Measurements from ENCODE around the gene ATP6V1B1.

Gene ATP6V1B1

GRCh38 chr2:70927138-70927537 is 8.6 kb upstream of the ATP6V1B1 start:
- DNase-seq (ENCODE audit: low read depth), result no peak

DNA sequence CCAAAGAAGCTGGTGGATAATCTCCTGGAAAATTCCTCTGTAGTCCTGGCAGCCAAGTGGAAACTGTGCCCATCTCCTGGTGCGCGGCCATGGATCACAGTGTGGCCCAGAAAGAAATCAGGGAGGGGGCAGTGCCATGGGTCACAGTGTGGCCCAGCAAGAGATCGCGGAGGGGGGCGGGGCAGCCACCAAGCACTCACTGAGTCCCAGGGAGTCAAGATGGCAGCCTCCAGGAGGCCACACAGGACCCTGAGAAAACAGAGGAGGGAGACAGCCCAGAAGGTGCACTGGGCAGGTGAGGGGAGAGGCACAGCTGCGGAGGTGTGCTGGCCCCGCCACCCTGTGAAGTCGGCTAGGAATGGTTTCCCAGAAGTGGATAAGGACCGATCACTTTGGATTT is 8.1 kb upstream of the ATP6V1B1 start:
- no peak for DNase-seq (ENCODE audit: low read depth)

DNA sequence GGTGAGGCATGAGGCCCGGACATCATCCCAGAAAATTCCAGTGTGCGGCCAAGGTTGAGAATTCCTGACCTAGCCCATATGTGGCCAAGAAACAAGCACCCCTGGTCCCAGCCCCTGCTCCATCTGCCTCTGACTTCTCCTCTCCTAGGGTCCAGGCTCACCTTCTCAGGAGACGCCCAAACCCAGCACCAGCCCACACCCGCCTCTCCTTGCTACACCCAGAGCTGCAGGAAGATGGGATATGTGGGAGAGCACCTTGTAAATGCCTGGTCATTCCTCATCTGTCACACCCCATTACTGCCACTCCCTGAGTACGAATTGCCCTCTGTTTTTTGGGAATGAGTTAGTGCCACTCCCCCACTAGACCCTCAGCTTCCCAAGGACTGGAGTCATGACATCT is 7.3 kb upstream of the ATP6V1B1 start:
- no peak for DNase-seq (ENCODE audit: low read depth)

DNA sequence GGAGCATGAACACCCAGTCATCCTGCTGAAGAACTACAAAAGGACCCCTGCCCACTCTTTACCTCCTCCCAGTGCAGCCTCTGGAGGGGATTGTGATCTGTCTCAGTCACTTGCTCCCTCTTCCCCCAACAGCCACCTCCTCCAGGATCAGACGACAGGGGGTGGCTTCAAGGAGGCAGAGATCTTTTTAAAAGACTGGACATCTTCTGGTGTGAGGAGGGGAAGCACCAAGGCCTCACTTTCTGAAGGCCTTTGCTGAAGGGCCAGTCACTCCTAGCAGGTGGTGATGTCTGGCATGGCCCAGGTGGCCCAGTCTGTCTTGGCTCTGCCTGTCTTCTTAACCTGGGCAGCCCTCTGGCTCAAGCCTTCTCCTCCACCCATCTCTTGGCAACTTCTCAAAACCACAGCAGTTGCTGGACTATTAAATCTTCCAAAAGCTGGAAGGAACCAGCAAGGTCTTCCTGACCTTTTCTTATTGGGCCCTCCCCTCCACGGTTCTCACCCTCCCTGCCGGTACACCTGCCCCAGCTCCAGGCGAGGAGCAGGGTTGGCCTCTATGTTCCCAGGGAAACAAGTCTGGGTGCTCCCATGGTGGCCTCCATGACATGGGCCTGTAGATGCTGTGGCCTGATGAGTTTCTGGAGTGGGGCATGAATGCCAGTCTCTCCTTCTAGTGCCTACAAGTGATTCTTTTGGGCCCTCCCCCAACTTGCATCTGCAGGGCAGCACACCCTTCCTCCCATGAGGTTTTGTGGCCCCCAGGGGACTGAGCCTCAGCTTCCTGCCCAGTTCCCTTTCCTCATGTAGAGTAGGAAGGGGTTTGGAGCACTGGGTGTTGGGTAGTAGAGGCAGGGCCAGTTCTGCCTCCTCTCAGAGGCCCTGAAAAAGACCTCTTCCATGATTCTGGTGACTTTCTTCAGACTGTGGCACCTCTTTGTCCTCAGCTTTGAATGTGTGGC is 5.0 kb upstream of the ATP6V1B1 start:
- no peak for DNase-seq (ENCODE audit: low read depth)

- DNase-seq (ENCODE audit: low read depth), result no peak
Observed at GRCh38 chr2:70931376-70932000, 4.2 kb upstream of the ATP6V1B1 start.

- DNase-seq (ENCODE audit: low read depth), result no peak
Observed at GRCh38 chr2:70932631-70933230, 3.0 kb upstream of the ATP6V1B1 start.

GRCh38 chr2:70934981-70935380 is 719 bp upstream of the ATP6V1B1 start:
- no peak for DNase-seq (ENCODE audit: low read depth)

GRCh38 chr2:70936165-70936978 is 672 bp downstream of the ATP6V1B1 start:
- DNase-seq (ENCODE audit: low read depth), result no peak

- no peak for DNase-seq (ENCODE audit: low read depth)
Observed at GRCh38 chr2:70936979-70937811, 1.5 kb downstream of the ATP6V1B1 start.

GRCh38 chr2:70937866-70938585 is 2.3 kb downstream of the ATP6V1B1 start:
- no peak for DNase-seq (ENCODE audit: low read depth)

- no peak for DNase-seq (ENCODE audit: low read depth)
Observed at GRCh38 chr2:70938586-70938950, 2.9 kb downstream of the ATP6V1B1 start.

DNA sequence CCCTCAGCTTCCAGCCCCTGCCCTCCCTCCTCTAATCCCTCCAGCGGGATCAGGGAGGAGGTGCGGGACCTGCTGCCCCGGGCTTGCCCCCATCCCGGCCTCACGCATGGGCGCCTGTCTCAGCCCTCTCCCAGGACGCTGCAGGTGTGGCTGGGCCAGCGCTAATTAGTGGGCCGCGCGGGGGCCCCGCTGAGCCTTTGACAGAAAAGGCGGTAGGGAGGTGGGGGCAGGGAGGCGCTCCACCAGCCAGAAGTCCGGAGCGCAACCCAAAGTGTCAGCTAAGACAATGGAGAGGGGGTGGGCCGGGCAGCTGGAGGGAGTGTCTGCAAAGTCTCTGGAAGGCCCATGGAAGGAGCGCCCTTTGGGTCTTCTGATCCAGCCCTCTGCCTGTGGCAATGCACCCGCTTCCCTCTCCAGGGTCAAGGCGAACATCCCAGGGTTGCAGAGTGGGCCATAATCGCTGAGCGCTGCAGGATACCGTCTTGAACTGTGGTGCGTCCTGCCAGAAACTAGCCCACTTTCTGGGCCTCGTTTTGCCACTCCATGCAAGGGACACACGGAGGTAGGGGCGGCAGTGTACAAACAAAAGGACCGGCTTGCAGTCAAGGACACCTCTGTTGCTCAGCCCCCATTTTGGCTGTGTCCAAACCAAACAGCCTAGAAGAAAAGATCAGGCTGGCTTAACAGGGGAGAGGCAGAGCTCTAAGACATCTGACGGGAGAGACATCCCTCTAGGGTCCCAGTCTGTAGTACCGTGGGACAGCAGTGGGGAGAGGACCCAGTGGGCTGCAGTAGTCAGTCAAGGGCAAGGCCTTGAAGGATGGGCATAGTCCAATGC is 3.5 kb downstream of the ATP6V1B1 start:
- no peak for DNase-seq (ENCODE audit: low read depth)

DNA sequence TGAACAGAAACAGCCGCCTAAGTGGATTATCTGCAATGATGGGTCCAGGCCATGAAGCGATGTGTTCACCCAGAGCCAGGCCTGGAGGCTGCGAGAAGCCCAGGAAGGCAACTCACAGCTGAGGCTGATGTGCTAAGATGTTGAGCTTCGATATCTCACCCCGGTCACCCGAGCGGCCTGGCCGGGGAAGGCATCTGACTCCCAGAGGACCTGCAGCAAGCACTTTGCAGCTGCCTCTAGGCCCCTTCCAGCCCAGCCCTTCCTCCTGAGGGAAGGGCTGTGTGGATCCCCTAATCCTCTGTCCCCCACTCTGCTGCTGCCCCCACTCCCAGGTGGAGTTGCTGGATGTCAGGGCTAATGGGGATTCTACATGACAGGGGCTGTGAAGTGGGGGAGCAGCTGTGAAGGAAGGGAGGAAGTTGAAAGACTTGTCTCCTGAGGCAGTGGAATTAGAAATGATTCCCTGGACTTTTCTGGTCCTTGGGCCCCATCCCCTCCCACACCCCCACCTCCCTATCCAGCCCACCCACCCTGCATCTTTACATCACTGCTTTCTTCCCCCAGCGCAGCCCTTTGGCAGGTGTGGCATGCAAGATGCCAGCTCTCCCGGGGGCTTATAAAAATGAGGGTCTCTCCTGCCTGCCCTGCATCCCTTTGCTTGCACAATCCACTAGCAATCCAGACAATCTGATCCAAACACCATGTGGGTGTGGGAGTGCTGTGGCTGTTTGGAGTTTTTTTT is 4.3 kb downstream of the ATP6V1B1 start:
- no peak for DNase-seq (ENCODE audit: low read depth)

- no peak for DNase-seq (ENCODE audit: low read depth)
Observed at GRCh38 chr2:70941186-70941585, 5.5 kb downstream of the ATP6V1B1 start.

GRCh38 chr2:70941701-70942100 is 6.0 kb downstream of the ATP6V1B1 start:
- no peak for DNase-seq (ENCODE audit: low read depth)

GRCh38 chr2:70942396-70943204 is 6.9 kb downstream of the ATP6V1B1 start:
- no peak for DNase-seq (ENCODE audit: low read depth)

DNA sequence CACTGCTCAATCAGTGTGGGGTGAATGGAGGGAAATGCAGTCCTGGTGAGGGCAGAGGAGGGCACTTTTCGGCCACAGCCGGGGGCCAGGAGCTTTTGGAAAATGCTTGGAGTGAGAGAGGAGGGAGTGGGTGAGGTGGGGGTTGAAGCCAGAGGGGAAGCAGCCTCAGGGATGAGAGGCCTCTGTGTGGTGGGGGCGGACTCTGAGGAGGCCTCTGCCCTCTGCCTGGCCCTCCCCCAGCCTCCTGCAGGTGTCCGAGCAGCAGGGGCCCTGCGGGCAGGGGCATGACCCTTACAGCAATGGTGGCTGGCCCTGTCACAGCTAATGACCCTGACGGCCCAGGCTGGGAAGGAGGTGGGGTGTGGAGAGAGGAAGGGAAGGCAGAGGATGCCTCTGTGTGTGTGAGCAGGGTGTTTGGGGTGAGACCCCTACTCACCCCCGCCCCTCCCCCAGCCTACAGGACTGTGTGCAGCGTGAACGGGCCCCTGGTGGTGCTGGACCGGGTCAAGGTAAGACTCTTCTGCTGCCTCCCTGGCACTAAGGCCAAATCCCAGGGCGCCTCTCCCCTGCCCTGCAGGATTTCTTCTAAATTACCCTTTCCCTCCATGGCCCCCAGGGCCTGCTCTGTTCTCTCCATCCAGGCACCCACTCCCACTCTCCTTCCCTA is 7.6 kb downstream of the ATP6V1B1 start:
- DNase-seq (ENCODE audit: low read depth), result no peak

Measured in stimulated activated CD8-positive, alpha-beta memory T cell treated with anti-CD3 and anti-CD28 coated beads, Interleukin-4, amount 100 ng/mL, for 24 hours (primary cell).